HG03039 (cell line): ENCODE data around the gene ZFAND3.
"Not testable (repeated sequence)": the region's sequence is repeated elsewhere in the genome, so short reads cannot be mapped to it uniquely, and the experiment has no call there.

Experiments used
- ATAC-seq: cut with Tn5 transposase; IDR thresholded peaks from one replicate; pipeline ENCODE4 v1.9.1; 2021; ENCODE audit warnings: mild to moderate bottlenecking, moderate library complexity; ENCODE audit not compliant: unreplicated experiment

The ZFAND3 gene

DNA sequence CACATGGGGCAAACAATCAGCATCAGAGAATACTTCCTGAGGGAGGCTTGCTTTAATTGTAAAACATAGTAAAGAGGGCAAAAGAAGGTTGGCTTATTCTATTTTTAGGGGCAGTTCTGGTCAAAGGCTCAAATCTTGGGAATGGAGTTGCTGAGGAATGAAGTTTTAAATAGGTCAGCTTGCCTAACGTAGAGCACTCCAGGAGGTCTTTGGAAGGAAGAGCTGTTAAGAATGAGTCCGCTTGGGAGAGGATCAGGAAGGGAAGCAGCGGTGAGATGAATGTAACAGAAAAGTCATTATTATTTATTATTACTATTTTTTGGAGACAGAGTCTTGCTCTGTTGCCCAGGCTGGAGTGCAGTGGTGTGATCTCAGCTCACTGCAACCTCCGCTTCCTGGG is 108.7 kb downstream of the ZFAND3 start:
- ATAC-seq = no peak

DNA sequence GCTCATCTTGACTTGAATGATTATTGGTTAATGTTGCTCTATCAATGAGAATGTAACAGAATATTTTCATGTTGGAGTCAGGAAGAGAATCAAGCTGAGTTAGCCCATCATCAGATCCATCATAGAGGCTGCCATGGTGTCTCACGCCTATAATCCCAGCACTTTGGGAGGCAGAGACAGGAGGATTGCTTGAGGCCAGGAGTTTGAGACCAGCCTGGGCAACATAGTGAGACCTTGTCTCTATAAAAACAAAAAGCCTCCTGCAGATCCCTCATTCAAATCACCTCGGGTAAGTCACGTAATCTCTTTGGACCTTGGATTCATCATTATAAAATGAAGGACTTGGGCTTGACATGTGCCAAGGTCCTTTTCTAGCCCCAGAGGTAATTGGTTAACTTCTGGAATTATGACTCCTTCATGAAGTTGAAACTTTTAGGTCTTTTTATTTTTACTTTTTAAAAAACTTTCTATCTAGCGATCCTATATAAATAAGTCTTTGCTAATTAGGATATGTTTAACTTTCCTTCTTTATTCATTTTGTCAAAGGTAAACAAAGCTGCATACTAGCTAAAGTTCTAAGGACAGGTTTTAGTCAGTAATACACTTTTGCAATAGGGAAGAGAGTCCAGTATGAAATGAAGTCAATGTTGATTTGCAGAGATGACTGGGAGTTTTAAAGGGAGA is 110.9 kb downstream of the ZFAND3 start:
- no peak for ATAC-seq

DNA sequence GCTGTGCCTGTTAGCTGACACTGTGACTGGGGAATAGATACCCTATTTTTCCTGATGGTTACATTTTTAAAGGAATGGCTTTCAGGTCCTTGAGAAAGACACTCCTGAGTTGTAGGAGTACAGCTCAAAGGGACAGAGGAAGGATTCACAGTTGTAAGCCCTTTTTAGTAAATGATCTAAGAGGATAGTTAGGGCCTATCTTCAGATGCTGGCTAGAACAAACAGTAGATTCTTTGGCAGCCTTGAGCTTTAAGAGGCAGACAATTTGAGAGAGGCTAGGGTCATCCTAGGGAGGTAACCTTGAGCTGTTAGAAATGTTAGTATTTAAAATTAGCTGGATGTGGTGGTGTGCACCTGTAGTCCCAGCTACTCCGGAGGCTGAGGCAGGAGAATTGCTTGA is 111.5 kb downstream of the ZFAND3 start:
- ATAC-seq = no peak

DNA sequence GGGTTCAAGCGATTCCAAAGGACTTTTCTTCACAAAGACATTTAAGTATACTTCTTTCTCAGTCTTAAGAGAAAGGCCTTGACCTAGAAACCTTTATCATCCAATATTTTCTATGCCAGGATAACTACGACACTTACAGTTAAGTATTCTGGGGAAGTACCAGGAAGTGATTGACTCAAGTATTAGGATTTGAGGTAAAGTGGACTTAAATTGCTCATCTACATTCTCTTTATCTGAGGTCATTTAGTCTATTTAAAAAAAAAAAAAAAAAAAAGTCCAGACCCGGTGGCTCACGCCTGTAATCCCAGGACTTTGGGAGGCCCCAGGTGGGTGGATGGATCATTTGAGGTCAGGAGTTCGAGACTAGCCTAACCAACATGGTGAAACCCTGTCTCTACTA is 114.7 kb downstream of the ZFAND3 start:
- no peak for ATAC-seq

DNA sequence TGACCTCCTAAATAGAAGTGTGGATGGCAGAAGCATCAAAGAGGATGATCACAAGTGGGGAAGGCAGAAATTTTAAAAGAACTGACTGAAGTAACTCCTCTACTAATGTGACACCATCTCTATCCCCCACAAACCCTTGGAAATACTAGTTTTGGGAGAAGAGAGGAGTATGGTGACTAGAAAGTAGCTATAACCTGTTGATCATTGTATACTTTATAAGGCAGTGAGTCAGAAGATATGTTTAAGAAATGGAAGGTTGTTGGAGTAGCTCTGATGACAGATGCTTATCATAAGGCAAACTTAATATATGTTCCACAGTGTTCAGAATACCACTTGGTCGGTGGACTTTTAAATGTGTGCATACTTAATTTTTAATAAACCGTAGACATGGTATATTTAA is 116.6 kb downstream of the ZFAND3 start:
- no peak for ATAC-seq

DNA sequence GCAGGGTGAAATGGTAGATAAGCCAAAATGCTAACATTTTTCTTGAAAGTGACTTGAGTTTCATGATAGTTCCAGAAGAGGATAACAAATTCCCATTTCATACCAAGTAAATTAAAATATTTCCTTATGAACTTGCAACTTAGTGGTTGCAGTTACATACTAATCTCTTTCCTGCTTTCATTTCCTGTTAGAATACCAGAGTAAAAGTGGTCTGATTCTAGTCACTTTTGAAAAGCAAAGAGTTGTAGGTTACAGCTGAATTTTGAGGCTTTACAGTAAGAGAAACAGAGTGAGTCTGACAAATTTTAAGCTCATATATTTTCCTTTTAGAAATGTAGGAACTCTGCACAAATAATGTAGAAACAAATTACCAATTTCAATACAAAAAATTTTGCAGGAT is 117.4 kb downstream of the ZFAND3 start:
- ATAC-seq = no peak

DNA sequence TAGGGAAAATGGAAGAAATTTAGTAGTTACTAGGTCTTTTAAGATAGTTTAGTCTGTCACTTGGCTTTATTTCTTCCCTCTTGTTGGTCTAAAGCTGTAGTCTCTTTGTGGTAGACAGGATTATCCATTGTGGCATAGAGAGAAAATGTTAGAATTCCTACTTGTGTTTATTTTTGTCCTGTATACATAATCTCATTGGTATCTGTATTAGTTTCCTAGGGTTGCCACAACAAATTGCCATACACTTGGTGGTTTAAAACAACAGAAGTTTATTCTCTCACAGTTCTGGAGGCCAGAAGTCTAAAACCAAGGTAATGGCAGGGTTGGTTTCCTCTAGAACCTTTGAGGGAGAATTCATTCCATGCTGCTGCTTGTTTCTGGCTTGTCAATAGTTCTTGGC is 119.4 kb downstream of the ZFAND3 start:
- ATAC-seq = no peak

DNA sequence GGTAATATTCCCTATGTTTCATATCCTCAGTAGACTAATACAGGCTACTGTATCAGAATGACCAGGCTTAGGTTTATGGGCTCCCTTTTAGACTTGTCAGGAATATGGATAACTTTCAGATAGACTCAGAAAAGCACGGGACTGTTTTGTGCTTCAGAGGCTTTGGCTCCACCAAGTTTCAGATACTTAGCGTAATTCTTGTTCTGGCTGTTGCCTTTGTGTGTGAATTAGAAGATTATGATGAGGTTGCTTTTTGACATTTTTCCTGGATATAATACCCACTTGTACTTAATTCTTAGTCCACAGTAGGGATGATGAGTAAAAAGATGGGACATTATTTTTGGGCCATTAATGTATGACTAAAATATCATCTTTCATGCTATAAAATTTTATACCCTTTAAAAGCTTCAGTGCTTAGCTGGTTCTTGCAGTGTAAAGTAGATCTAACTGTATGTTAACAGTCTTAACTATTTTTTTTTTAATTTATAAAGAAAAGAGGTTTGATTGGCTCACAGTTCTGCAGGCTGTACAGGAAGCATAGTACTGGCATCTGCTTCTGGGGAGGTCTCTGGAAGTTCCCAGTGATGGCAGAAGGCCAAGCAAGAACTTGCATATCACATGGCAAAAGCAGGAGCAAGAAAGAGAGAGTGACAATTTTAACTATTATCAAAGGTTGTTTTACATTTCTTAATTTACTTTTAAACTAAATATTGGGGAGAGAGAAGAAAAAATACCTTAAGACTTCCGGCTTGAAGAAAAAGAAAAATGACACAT is 120.7 kb downstream of the ZFAND3 start:
- no peak for ATAC-seq

DNA sequence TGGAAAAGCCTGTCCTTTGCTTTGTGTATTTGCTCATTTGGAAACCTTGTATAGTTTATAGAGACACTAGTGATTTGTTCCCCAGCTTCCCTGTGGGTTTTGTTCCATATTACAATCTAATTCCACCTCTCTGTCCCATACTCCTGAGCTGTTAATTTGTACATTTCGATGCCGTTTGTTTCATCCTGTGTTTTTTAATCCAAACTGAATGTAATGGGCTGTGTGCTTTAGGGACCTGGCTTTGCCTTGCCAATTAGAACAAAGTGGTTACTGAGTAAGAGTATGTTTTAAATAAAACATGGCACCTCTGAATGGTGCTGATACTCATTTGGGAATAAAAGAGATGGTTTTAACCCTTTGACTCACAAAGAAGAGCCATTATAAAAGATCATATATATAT is 122.3 kb downstream of the ZFAND3 start:
- ATAC-seq = no peak

DNA sequence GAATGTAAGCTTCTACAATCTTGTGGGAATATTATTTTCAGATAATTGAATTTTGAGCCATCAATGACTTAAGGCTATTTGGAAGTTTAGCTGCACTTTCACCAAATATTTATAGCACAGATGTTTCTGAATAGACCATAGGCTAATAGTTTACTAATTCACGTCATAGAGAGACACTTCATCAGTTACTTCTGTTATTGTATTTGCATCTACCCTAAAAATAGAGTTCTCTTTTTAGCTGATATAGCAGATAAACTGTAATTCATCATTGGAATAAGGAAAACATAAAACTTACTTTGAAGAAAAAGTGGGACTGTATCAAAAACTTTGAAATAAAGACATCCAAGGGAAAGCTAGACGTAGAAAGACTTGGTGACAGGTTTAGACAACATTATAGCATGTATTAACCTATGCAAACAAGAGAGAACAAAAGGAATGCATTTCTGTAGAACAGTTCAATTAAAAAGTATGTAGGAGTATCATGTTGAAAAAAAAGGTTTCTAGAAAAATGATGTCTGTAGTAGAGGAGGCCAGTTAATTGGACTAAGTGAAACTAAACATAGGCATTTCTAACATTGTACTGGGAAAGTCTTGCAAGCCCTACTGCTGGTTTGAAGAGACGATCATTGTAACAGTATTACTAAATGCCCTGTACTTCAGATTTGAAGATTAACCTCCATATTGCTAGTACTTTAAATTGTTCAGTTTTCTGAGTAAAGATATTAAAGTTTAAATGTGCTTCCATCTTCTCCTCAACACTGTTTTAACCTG is 123.3 kb downstream of the ZFAND3 start:
- ATAC-seq = no peak

DNA sequence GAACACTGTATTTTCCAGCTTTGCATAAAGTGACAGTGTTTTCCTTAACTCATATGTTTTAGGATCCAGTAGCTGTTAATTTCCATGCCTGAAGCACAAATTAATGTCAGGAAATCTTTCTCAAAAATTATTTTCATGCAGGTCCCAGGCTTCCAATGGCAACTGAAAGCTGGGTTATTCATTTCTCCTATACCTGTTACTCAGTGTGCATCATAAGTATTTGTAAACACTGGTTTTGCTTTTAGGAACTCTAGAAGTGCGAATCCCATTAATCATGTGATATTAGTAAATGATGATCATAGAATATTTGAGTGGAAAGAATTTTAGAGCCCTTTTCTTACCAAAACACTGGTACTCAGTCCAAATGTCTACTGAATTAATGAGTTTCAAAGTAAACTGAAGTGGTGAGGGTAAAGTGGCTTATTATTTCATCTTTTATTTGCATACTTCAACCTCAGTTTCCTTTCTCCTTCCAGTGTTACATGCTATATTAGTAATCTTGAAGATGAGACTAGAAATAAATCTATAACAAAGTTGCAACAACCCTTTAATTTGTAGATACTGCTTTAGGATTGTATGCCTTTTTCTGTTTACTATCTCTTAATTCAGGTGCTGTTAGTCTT is 124.0 kb downstream of the ZFAND3 start:
- ATAC-seq = no peak

DNA sequence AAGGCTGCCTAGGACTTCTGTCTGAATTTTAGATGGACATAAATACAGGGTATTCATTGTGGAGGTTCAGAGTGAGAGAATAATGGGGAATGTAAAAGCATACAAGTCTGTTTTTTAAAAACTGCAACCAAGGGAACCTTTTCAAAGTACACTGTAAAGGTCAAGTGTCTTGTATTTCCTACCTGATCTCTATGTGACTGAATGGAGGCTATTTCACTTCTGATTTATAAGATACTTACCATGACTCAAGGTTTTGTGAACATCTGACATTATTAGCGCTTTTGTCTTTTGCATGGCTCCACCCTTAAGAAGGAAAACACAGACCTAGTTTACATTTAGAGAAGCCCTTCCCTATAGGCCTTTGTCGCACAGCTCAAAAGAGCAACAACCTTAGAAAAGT is 126.5 kb downstream of the ZFAND3 start:
- ATAC-seq = no peak

DNA sequence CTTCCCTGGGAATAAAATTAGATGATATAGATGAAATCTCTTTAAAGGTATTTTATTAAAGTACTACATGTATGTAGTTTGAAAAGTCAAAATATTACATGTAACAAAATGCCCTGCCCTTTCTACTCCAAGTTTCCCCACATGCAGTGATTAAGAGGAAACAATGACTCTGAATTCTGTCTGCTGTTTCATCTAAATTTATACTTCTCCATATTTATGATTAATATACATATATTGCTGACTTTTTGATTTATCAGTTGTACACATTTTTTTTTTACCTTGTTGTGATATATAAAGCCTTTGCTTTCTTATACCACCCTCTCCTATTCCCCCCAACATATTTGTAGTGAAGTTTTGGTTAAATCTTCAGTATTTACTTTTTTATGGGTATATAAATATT is 127.9 kb downstream of the ZFAND3 start:
- no peak for ATAC-seq

DNA sequence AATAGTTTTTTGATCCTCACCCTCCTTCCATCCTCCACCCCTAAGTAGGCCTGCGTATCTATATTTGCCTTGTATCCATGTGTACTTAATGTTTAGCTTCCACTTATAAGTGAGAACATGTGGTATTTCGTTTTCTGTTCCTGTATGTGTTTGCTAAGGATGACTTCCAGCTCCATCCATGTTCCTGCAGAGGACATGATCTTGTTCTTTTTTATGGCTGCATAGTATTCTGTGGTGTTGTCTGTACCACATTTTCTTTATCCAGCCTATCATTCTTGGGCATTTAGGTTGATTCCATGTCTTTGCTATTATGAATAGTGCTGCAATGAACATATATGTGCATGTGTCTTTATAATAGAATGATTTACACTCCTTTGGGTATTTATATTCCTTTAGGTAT is 129.1 kb downstream of the ZFAND3 start:
- ATAC-seq = not testable (repeated sequence)

DNA sequence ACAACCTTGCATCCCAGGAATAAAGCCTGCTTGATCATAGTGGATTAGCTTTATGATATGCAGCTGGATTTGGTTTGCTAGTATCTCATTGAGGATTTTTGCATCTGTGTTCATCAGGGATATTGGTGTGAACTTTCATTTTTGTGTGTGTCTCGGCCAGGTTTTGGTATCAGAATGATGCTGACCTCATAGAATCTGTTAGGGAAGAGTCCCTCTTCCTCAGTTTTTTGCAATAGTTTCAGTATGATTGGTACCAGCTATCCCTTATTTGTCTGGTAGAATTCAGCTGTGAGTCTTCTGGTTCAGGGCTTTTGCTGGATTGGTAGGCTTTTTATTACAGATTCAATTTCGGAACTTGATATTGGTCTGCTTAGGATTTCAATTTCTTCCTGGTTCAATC is 132.5 kb downstream of the ZFAND3 start:
- ATAC-seq = no peak

DNA sequence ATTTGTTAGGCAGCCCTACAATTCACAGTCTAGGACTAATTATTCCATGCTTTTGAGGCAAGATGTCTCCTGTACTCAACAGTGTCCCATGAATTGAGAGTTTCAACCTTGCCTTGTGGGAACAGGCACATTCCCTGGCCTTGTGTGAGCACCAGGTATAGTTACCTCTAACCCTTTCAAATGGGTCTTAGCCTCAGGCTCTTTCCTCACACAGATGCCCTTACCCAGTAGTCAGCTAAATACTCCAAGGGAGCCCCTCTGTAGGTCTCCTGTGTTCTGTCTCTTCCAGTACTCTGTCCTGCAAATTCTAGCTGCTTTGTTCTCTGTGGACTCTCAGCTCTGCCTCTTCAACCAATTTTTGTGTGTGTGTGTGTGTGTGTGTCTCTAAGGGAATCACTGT is 135.3 kb downstream of the ZFAND3 start:
- ATAC-seq = no peak

DNA sequence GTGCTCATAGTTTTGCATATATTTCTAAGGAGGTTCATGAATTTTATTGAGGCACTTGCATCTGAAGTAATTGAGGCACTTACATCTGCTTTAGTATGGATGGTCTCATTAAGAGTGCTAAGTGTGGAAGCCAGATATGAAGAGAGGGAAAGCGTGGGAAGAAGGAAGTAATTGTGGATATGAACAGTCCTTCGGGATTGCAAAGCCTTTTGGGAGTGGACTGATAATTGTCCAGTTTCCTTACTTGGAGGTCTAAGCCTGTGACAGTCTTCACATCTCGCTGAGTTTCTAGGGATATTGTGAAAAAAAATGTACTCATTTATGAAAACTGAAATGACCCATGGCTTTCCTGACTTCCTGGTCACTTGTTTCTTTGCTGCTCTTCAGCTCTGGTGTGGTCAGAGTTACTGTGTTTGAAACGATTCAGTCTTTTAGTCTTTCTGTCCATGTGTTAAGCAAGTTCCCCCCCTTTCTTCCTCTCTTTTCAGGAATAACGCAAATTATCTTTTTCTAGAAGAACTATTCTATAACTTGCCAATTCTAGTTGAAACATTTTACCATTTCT is 137.3 kb downstream of the ZFAND3 start:
- ATAC-seq = no peak

DNA sequence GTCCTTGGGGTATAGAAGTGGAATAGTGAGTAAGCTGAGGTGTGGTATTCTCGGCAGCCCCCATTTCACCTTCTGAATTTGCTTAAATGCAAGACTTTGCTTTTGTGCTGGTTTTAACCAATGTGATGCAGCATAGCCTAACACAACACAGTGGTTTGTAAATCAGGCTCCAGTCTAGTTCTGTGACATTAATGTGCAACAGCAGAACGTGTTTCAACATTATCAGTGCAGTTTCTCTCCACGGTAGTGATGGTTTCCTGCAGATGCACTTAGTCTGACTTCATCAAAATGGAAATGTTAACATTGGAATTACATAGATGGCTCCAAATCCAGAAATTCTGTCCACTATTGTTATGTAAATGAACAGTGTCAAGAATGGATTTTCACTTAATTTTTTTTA is 139.5 kb downstream of the ZFAND3 start:
- ATAC-seq = no peak

DNA sequence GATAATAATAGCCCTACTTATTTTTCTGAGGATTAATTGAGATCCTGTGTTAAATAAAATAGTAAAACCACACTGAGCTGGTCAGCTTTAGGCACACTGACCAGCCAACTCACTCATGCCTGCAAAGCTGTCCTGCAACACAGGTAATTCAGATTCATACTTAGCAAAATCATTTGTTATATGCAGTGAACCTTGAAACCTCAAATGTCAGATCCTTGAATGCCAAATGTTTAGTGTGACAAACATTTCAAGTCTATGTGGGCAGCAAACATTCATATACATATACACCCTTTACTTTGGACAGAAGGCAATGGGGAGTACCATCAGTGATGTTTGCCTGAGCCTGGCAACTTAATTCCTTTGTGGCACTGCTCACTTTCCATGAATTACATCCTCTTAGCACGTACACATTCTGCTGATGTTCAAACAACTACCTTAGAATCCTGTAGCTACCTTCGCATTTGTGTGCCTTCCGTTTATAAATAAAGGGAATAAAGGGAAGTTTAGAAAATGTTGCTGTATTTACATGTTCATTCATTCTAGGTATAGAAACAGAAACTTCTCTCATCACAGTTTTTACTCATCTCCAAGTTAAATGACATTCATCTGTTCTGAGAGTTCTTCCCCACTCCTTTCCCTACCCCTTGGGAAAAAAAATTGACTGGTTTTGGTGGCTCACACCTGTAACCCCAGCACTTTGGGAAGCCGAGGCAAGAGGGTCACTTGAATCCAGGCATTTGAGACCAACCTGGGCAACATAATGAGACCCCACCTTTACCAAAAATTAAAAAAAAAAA is 140.8 kb downstream of the ZFAND3 start:
- ATAC-seq = no peak

DNA sequence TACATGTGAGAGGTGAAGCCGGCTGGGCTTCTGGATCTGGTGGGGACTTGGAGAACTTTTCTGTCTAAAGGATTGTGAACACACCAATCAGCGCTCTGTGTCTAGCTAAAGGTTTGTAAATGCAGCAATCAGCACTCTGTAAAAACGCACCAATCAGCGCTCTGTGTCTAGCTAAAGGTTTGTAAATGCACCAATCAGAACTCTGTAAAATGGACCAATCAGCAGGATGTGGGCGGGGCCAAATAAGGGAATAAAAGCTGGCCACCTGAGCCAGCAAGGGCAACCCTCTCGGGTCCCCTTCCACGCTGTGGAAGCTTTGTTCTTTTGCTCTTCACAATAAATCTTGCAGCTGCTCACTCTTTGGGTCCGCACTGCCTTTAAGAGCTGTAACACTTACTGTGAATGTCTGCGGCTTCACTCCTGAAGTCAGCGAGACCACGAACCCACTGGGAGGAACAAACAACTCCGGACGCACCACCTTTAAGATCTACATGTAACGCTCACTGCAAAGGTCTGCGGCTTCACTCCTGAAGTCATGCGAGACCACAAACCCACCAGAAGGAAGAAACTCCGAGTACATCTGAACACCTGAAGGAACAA is 143.1 kb downstream of the ZFAND3 start:
- not testable (repeated sequence) for ATAC-seq
